Large intestine (tissue), 3 donors: ENCODE data around the gene PRDM16. TPM values are rescaled to one million over a fixed set of nuclear protein-coding genes. Genes with fewer than 3 reads are reported as not detected.

Experiments
- DNase-seq, 2 donors: peaks; one replicate each; pipeline versions ENCODE4 v3.0.0 to v3.0.0-alpha.2; 2013
- H3K27ac ChIP-seq: one replicate; pipeline ENCODE4 v1.5.1; 2013; ENCODE audit warnings: low read length
- H3K27me3 ChIP-seq: 2 replicates; pipeline ENCODE4 v1.6.1; 2013; ENCODE audit warnings: low read length; ENCODE audit not compliant: control insufficient read depth, insufficient read depth
- H3K36me3 ChIP-seq: 2 replicates; pipeline ENCODE4 v1.6.1; 2013; ENCODE audit warnings: low read length; ENCODE audit not compliant: control insufficient read depth, insufficient read depth
- H3K4me1 ChIP-seq: one replicate; pipeline ENCODE4 v1.6.1; 2013; ENCODE audit warnings: low read length; ENCODE audit not compliant: control insufficient read depth, insufficient read depth
- H3K4me3 ChIP-seq: one replicate; pipeline ENCODE4 v1.5.1; 2013; ENCODE audit warnings: low read length
- H3K9me3 ChIP-seq: one replicate; pipeline ENCODE4 v1.6.1; 2013; ENCODE audit warnings: mild to moderate bottlenecking, low read depth, low read length, moderate library complexity; ENCODE audit not compliant: control insufficient read depth
- WGBS: methylation state at CpG from one replicate; pipeline ENCODE4 v1.1.5; 2013; ENCODE audit warnings: low lambda C conversion rate; ENCODE audit not compliant: insufficient coverage; 5-methylcytosine and 5-hydroxymethylcytosine counted together
- polyA plus RNA-seq: library from polyadenylated mRNA; unstranded; fragments of 120-200 nt; gene quantifications from one replicate; pipeline ENCODE4 v1.2.1, GENCODE V29; 2013

The PRDM16 gene
- polyA plus RNA-seq, 1 donor: 20.6 TPM

GRCh38 chr1:3366126-3367051 lies 297.4 kb downstream of the PRDM16 start:
- Histone ChIP-seq H3K4me1 (no peaks in the 10 kb centered on the region), H3K36me3 (no peaks in the 10 kb centered on the region), H3K4me3 (no peak overlapping the region), H3K27ac (no peak overlapping the region), H3K27me3 (peaks cover 3% of the 10 kb centered on the region), H3K9me3 (no peaks in the 10 kb centered on the region)
- DNase-seq: no peak
- 23% methylated on average over 3 of the region's 42 CpGs for WGBS

GRCh38 chr1:3367376-3367775 lies 298.4 kb downstream of the PRDM16 start:
- WGBS: 100% methylated on average over 1 of the region's 11 CpGs
- no peaks in the 10 kb centered on the region for H3K9me3 ChIP-seq
- H3K27me3 ChIP-seq: peaks cover 3% of the 10 kb centered on the region
- H3K4me1 ChIP-seq: no peaks in the 10 kb centered on the region
- DNase-seq: no peak
- no peak overlapping the region for H3K27ac ChIP-seq
- H3K36me3 ChIP-seq: no peaks in the 10 kb centered on the region
- H3K4me3 ChIP-seq: no peak overlapping the region

- Histone ChIP-seq H3K27me3 (peaks cover 3% of the 10 kb centered on the region), H3K36me3 (no peaks in the 10 kb centered on the region), H3K9me3 (no peaks in the 10 kb centered on the region), H3K4me1 (no peaks in the 10 kb centered on the region), H3K27ac (no peak overlapping the region), H3K4me3 (no peak overlapping the region)
- no peak for DNase-seq
- WGBS: no CpG with 5 or more reads among the region's 14 CpGs
Observed at GRCh38 chr1:3368059-3368458, 299.1 kb downstream of the PRDM16 start.

GRCh38 chr1:3368711-3369445 lies 299.9 kb downstream of the PRDM16 start:
- Histone ChIP-seq H3K9me3 (no peaks in the 10 kb centered on the region), H3K27me3 (peaks cover 3% of the 10 kb centered on the region), H3K27ac (no peak overlapping the region), H3K4me3 (no peak overlapping the region), H3K4me1 (no peaks in the 10 kb centered on the region), H3K36me3 (no peaks in the 10 kb centered on the region)
- no peak for DNase-seq
- no CpG with 5 or more reads among the region's 16 CpGs for WGBS

- DNase-seq: no peak
- WGBS: no CpG with 5 or more reads among the region's 12 CpGs
Observed at GRCh38 chr1:3369446-3370076, 300.6 kb downstream of the PRDM16 start.

GRCh38 chr1:3370856-3371703 lies 302.1 kb downstream of the PRDM16 start:
- no peak overlapping the region for H3K4me3 ChIP-seq
- DNase-seq: no peak
- 92% methylated on average over 2 of the region's 4 CpGs for WGBS
- no peaks in the 10 kb centered on the region for H3K9me3 ChIP-seq
- no peaks in the 10 kb centered on the region for H3K36me3 ChIP-seq
- H3K27ac ChIP-seq: no peak overlapping the region
- no peaks in the 10 kb centered on the region for H3K4me1 ChIP-seq
- no peaks in the 10 kb centered on the region for H3K27me3 ChIP-seq

More at GRCh38 chr1:3369446-3370076, 300.6 kb downstream of the PRDM16 start:
- H3K9me3 ChIP-seq: no peaks in the 10 kb centered on the region
- no peak overlapping the region for H3K4me3 ChIP-seq
- no peaks in the 10 kb centered on the region for H3K4me1 ChIP-seq
- peaks cover under 1% of the 10 kb centered on the region for H3K27me3 ChIP-seq
- no peak overlapping the region for H3K27ac ChIP-seq
- H3K36me3 ChIP-seq: no peaks in the 10 kb centered on the region

GRCh38 chr1:3372317-3372716 lies 303.3 kb downstream of the PRDM16 start:
- Histone ChIP-seq H3K27ac (no peak overlapping the region), H3K4me1 (no peaks in the 10 kb centered on the region), H3K27me3 (no peaks in the 10 kb centered on the region), H3K36me3 (no peaks in the 10 kb centered on the region), H3K9me3 (no peaks in the 10 kb centered on the region), H3K4me3 (no peak overlapping the region)
- WGBS: no CpG with 5 or more reads among the region's 9 CpGs
- DNase-seq: no peak

- Histone ChIP-seq H3K4me3 (no peak overlapping the region), H3K36me3 (no peaks in the 10 kb centered on the region), H3K9me3 (no peaks in the 10 kb centered on the region), H3K27me3 (no peaks in the 10 kb centered on the region), H3K4me1 (no peaks in the 10 kb centered on the region), H3K27ac (no peak overlapping the region)
- WGBS: no CpG with 5 or more reads among the region's 19 CpGs
- DNase-seq: no peak
Observed at GRCh38 chr1:3373175-3373574, 304.2 kb downstream of the PRDM16 start.

- no peak for DNase-seq
- no CpG with 5 or more reads among the region's 20 CpGs for WGBS
- H3K27me3 ChIP-seq: no peaks in the 10 kb centered on the region
- no peaks in the 10 kb centered on the region for H3K9me3 ChIP-seq
- H3K4me1 ChIP-seq: no peaks in the 10 kb centered on the region
- no peak overlapping the region for H3K4me3 ChIP-seq
- no peaks in the 10 kb centered on the region for H3K36me3 ChIP-seq
- no peak overlapping the region for H3K27ac ChIP-seq
Observed at GRCh38 chr1:3373700-3374405, 304.9 kb downstream of the PRDM16 start.
